ENCODE measurements around the gene SLIT3.

- no peak for TF ChIP-seq SP1 (IDR thresholded peaks at IDR 0.05)
- TF ChIP-seq PKNOX1 (IDR thresholded peaks at IDR 0.05): no peak
- no peak for TF ChIP-seq NFRKB (IDR thresholded peaks at IDR 0.05)
- TF ChIP-seq FOXM1 (IDR thresholded peaks at IDR 0.05; ENCODE audit: borderline replicate concordance): no peak
- TF ChIP-seq FOXK2 (IDR thresholded peaks at IDR 0.05): no peak
- TF ChIP-seq BHLHE40 (IDR thresholded peaks at IDR 0.05; ENCODE audit: borderline replicate concordance): no peak
Observed at GRCh38 chr5:169242175-169242848, 58.6 kb downstream of the SLIT3 start.
